Erythroblast (primary cell): ENCODE results near the gene AKT2.

Experiments used
- GATA1 ChIP-seq: IDR thresholded peaks from 2 replicates; pipeline ENCODE4 v1.6.1; 2011; ENCODE audit warnings: low read depth, mild to moderate bottlenecking, control low read depth, low read length, moderate library complexity
- POLR2A ChIP-seq: IDR thresholded peaks from 2 replicates; pipeline ENCODE4 v1.6.1; 2011; ENCODE audit warnings: mild to moderate bottlenecking, low read length

DNA sequence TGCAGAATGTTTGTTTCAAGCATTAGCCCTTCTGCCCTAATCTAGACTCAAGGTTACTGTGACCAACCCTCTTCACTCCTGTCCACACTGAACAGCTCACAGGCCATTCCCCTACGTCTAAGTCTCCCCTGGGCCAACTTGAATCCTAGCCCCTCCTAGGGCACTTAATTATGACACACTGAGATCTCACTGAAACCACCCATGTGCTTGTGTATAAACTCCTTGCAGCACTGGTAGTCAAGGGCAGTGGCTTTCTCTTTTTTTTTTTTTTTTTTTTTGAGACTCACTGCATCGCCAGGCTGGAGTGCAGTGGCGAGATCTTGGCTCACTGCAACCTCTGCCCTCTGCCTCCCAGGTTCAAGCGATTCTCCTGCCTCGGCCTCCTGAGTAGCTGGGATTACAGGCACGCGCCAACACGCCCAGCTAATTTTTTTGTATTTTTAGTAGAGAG is 1.9 kb upstream of the AKT2 start:
- TF ChIP-seq POLR2A, result no peak
- TF ChIP-seq GATA1, result no peak
